ENCODE data around the gene TEAD3.

The TEAD3 gene

GRCh38 chr6:35490821-35491557, 5.9 kb downstream of the TEAD3 start:
- no peak for DNase-seq

GRCh38 chr6:35489995-35490791, 6.7 kb downstream of the TEAD3 start:
- no peak for DNase-seq

DNA sequence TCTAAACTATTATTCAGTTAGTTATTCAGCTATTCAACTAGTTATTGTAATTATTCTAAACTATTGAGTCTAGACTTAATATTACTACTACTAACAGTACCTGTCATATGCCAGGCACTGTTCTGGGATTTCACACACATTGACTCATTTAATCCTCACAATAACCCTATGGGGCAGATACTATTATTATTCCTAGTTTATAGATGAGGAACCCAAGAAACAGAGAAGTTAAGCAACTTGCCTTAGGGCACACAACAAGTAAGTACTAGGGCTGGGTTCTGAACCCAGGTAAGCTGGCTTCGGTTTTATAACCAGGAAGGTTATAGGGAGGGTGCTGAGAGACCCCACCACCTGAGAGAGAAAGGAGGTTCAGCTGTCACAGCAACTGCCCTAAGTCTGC, 7.8 kb downstream of the TEAD3 start:
- no peak for DNase-seq

- no peak for DNase-seq
Observed at GRCh38 chr6:35488517-35488862, 8.4 kb downstream of the TEAD3 start.

- DNase-seq: no peak
Observed at GRCh38 chr6:35487658-35488516, 9.0 kb downstream of the TEAD3 start.

DNA sequence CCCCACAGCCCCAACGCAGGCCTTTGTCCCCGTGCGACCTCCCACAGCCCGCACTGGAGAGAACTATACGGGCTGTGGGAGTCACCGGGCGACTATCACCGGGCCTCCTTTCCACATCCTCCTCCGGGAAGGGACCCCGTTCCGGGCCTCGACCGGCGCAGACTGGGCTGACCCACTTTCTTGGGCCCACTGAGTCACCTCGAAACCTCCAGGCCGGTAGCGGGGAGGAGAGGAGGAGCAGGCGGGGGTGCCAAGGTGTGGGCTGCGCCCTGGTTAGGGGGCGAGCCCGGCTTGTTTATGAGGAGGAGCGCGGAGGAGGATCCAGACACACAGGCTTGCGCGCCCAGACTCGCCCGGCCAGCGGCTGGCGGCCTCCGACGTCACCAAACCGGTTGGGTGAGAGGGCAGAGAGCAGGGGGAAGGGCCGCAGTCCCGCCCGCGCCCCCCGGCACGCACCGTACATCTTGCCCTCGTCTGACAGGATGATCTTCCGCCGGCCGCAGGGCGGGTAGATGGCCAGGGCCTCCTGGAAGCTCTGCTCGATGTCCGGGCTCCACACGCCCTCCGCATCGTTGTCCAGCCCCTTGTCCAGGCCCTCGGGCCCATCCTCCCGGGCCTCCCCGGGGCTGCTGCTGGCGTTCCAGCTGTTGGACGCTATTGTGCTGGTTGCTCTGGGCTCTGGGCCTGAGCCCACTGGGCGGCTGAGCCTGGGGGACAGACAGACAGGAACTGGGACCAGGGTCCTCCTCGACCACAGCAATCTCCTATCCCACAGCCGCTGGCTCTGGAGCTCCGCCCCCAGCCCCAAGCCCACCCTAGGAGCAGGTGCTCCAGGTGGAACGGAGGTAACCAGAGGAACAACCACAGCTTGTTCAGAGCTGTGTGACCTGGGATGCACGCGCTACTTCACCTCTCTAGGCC, 10.6 kb downstream of the TEAD3 start:
- no peak for DNase-seq

DNA sequence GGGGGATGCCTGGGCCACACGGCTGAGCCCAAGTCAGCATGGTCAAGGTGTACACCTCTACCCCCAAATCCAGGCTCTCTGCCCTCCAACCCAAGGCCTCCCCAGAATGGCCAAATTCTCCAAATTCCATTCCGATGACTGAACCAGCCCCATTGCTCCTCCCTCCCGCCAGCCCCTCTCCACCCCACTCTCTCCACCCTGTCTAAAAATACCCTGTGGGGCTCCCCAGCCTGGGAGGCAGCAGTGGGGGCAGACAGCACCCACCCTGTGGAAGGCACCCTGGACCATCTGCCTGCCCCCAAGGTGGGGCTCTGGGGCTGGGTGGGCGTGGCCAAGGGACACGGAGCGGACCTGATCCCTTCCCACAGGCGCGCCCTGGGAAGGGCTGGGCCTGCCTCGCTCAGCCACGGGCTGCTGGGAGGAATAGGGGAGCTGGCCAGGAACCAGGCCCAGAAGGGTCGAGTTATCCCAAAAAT, 11.4 kb downstream of the TEAD3 start:
- no peak for DNase-seq

GRCh38 chr6:35484921-35485392, 11.9 kb downstream of the TEAD3 start:
- DNase-seq: no peak

DNA sequence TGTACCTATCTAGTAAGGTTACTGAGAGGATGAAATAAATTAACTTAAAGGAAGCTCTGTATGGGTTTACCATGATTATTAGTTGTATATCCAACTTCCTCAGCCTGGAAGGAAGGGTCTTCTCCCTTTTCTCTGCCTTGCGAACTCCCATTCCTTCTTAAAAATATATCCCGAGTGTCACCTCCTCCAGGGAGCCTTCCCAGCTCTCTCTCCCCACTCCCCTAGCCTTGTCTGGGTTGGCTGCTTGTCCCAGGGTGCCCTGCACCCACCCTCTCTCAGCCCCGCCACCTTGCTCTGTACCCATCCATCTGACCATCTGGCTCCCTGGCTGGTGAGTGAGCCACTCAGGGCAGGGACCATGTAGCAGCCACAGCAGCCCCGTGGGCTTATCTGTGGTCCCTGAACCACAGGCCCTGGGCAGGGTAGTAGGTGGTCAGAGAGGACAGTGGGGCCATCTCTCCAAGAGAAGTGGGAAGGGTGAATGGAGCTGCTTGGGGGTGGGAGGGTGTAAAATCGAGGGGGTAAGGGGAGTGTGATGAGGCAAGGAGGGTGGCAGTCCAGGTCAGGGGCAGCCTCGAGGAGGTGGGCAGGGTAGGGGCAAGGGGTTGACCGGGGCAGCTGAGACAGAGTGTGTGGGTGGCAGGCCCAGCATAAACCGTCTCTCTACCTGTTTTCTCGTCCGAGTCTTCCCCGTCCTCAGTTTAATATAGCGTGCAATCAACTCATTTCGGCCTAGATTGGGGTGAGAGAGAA, 12.8 kb downstream of the TEAD3 start:
- DNase-seq: no peak

DNA sequence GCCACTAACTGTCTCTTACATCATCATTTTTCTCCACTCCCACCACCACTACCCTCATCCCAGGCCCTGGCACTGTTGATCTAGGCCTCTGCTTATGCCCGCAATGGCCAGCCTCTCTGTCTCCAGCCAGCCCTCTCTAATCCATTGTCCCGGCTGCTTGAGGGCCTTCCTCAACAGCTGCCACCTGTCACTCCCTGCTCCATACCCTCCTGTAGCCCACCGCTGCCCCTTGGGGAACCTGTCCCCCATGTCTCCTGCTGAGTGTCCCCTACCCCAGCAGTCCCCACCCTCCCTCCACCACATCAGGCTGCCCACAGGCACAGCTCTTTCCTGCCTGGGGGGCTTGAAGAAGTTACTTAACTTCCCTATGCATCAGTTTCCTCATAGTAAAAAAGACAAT, 13.4 kb downstream of the TEAD3 start:
- DNase-seq: no peak

GRCh38 chr6:35483062-35483461, 13.8 kb downstream of the TEAD3 start:
- DNase-seq: no peak

- DNase-seq: no peak
Observed at GRCh38 chr6:35481226-35481625, 15.7 kb downstream of the TEAD3 start.

DNA sequence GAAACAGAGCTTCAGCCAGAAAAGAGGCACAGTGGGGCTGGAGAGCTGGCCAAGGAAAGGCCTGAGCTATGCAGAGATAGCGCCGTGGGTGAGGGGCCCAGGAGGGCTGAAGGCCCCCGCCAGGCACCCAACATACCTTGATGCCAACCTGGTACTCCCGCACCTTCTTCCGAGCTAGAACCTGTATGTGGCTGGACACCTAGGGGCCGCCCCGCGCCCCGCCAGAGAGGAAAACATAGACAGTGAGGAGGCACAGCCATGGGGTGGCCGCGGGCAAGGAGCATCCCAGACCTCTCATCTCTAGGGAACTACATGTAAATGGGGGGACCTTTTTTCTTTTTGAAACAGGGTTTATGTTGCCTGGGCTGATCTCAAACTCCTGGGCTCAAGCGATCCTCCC, 16.7 kb downstream of the TEAD3 start:
- no peak for DNase-seq

DNA sequence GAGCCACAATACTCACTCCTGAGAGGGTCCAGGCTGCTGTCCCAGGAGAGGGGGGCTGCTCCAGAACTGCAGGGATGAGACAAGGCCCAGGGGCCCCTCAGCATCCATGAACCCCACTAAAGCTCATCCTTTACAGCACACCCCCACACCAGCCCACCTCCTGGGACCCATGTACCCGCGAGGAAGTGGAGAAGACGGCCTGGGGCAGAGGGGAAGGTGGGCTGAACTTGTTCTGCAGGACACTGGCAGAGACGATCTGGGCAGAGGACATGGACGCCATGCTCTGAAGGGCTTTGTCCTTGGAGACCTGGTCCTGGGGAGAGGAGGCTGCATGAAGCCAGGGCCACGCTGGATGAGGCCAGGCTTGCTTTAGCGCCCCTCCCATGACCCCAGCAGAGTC, 18.6 kb downstream of the TEAD3 start:
- no peak for DNase-seq

DNA sequence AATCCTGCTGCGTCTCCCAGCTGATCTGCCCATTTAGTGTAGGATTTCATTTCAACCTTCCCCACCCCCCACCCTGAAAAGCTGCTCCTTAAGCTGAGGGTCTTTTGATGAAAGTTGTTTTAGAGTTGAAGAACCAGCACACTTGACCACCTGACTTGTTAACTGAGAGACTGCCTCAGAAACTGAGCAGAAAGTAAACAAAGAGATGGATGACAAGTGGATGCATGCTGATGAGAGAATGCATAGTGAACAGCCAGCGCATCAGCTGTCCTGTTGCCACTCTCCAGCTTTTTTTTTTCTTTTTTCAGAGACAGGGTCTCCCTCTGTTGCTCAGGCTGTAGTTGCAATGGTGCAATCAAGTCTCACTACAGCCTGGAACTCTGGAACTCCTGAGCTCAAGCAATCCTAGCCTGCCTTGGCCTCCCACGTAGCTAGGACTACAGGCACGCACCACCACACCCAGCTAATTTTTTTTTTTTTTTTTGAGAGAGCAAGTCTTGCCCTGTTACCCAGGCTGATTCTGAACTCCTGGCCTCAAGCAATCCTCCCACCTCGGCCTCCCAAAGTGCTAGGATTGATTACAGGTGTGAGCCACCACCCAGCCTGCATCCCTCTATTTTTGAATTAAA, 19.2 kb downstream of the TEAD3 start:
- DNase-seq: no peak

GRCh38 chr6:35477028-35477427, 19.9 kb downstream of the TEAD3 start:
- DNase-seq: no peak

DNA sequence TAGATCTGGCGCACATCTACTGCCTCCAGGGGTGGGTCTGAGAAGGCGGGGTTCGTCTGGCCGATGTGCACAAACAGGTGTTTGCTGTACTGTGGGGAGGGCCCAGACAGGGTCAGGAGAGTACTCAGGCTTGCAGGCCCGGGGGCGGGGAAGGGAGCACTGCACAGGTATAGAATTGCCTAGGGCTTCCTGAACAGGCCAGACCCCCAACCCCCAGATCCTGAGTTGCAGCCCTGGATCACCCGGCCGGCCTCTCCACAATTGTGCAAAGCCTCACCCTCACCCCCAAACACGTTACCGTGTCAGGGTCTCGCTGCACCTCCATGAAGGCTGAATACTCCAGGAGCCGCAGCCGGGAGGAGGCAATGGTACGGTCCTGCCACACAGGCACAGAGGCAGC, 20.9 kb downstream of the TEAD3 start:
- no peak for DNase-seq

GRCh38 chr6:35475573-35475972, 21.3 kb downstream of the TEAD3 start:
- DNase-seq: no peak

DNA sequence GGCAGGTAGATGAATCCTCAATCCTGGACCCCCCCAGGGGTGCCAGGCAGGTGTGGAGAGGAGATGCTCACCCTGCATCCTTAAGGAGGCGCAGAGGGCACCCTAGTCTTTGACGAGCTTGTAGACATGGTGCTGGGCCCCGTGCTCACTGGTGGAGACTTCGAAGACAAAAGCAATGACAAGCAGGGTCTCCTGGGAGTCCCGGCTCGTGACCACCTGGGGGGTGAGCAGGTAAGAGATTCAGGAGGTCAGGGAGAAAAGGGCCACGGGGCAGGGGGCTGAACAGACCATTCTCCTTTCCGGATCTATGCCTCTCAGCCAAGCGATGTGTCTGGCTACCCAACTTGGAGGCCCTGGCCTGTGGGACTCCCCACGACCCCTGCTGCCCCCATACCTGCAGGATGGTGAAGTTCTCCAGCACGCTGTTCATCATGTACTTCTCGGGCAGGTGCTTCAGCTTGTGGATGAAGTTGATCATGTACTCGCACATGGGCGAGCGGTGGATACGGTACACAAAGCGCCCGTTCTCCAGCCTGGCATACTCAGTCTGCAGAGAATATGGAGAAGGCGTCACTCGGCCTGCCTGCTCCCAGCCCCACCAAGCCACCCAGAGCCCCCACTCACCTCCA, 21.8 kb downstream of the TEAD3 start:
- DNase-seq: no peak
